HUES48 (cell line): Measurements from ENCODE around the gene THRAP3.

Experiments used
- H3K27ac ChIP-seq: one replicate; pipeline ENCODE4 v1.7.0; 2013; ENCODE audit warnings: low read depth, low read length, inconsistent platforms
- H3K27me3 ChIP-seq: 2 replicates; pipeline ENCODE4 v1.6.1; 2013; ENCODE audit warnings: mild to moderate bottlenecking, low read length; ENCODE audit not compliant: control insufficient read depth, insufficient read depth
- H3K36me3 ChIP-seq: 2 replicates; pipeline ENCODE4 v1.6.1; 2013; ENCODE audit warnings: low read length; ENCODE audit not compliant: control insufficient read depth, insufficient read depth
- H3K4me1 ChIP-seq: 2 replicates; pipeline ENCODE4 v1.6.1; 2013; ENCODE audit warnings: mild to moderate bottlenecking, low read length; ENCODE audit not compliant: control insufficient read depth, insufficient read depth
- H3K4me3 ChIP-seq: 2 replicates; pipeline ENCODE4 v1.5.1; 2013; ENCODE audit warnings: mild to moderate bottlenecking, low read depth, low read length
- H3K9ac ChIP-seq: 2 replicates; pipeline ENCODE4 v1.6.1; 2013; ENCODE audit warnings: mild to moderate bottlenecking, low read depth, low read length, moderate library complexity
- H3K9me3 ChIP-seq: 2 replicates; pipeline ENCODE4 v1.6.1; 2013; ENCODE audit warnings: low read length; ENCODE audit not compliant: control insufficient read depth, insufficient read depth

THRAP3 gene

DNA sequence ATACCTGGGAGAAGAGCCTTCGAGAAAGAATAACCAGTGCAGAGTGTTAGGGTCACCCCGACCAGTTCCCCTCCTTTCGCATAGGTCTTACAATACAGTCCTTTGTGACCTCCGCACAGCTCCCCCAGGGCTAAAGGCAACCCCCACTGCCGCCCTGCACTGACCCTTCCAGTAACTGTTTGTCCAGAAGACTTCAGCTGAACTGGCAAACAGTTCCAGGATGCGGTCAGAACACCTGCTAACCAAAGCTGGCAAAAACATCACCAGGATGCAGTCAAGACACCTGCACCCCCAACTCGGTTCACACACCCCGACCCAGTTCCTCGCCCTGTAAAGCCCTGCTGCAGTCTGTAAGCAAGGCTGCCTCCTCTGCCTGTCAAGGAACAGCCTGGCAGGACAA, 105.6 kb downstream of the THRAP3 start:
- no peaks in the 10 kb centered on the region for H3K9me3 ChIP-seq
- peaks cover 7% of the 10 kb centered on the region; the same call in 1 of the 2 replicates for H3K27me3 ChIP-seq
- no peak overlapping the region for H3K27ac ChIP-seq
- no peaks in the 10 kb centered on the region for H3K36me3 ChIP-seq
- no peak overlapping the region for H3K4me3 ChIP-seq
- no peak overlapping the region for H3K9ac ChIP-seq
- no peaks in the 10 kb centered on the region for H3K4me1 ChIP-seq

DNA sequence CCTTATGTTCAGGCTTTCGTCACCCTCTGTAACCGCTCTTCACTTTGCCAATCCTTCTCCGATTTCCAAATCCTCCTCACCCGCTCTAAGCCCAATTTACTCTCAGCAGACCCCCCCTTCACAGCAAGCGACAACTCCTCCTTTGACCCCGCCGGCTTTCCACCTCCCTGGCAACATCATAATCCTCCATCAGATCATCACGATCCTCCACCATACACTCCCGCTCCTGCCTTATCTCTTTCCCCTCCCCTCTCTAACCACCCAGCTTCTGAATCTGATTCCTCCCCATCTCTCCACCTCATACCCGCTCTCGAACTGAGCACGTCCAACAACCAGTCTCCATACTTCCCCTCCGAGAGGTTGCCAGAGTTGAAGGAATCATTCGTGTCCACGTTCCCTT, 106.7 kb downstream of the THRAP3 start:
- Histone ChIP-seq H3K4me3 (no peak overlapping the region), H3K9ac (no peak overlapping the region), H3K9me3 (no peaks in the 10 kb centered on the region), H3K36me3 (no peaks in the 10 kb centered on the region), H3K27ac (no peak overlapping the region), H3K4me1 (no peaks in the 10 kb centered on the region), H3K27me3 (peaks cover 2% of the 10 kb centered on the region; the same call in 1 of the 2 replicates)

DNA sequence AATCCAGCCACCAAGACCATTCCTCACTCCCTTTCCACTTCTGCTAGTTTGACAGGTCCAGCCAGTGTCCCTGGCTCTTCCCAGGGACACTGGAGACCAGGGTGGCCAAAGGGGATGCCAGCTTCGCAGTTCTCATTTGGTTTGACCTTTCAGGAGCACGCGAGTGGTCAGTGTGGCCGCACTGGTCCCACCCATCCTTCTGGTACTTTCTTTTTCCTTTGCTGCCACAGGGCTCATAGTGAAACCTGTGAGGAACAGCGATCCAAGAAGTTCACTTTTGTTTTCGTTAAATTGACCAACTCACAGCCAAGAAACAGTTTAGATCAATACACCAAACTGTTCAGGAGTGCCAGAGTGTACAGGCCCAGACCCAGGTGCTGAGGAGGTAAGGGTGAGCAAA, 113.6 kb downstream of the THRAP3 start:
- no peak overlapping the region for H3K27ac ChIP-seq
- H3K36me3 ChIP-seq = peaks cover 16% of the 10 kb centered on the region; the same call in 1 of the 2 replicates
- H3K9me3 ChIP-seq = no peaks in the 10 kb centered on the region
- H3K9ac ChIP-seq = no peak overlapping the region
- no peaks in the 10 kb centered on the region for H3K4me1 ChIP-seq
- H3K4me3 ChIP-seq = no peak overlapping the region
- no peaks in the 10 kb centered on the region for H3K27me3 ChIP-seq

DNA sequence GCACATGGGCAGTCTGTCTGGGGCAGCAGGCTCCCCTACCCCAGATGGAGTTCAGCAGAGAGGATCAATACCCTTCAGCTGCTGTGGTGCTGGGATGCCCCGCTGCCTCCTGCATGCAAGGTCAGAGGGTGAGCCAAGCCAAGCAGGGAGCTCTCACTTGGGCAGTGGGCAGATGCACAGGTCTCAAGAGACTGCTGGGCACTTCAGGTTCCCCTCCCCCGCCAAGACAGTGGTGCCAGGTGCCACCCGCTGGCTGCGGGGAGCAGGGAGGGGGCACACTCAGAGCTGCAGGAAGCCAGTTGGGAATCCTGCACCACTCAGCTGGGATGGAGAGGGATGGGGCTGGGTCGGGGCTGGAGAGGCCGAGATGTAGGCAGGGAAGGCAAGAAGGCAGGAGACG, 115.0 kb downstream of the THRAP3 start:
- Histone ChIP-seq H3K27ac (no peak overlapping the region), H3K9me3 (no peaks in the 10 kb centered on the region), H3K4me3 (no peak overlapping the region), H3K36me3 (peaks cover 27% of the 10 kb centered on the region), H3K4me1 (no peaks in the 10 kb centered on the region), H3K9ac (no peak overlapping the region), H3K27me3 (no peaks in the 10 kb centered on the region)

DNA sequence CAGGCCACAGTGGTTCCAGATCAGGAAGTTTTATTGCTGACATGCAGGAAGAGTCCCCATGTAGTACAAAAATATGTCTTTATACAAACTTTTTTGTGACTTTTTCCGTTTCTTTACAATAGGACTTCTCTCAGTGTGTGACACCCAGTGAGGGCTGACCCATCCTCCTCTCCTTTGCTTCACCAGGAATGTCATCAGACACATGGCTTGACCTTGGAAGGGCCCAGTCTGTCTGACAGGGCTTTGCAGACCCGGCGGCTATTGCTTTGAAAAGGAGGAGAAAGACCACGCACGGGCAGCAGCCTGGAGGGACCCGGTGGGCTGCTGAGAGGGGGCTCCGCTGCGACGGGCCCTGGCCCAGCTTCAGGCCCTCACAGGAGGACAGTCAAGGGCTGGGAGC, 115.4 kb downstream of the THRAP3 start:
- H3K27me3 ChIP-seq = no peaks in the 10 kb centered on the region
- no peak overlapping the region for H3K9ac ChIP-seq
- H3K36me3 ChIP-seq = peaks cover 28% of the 10 kb centered on the region
- H3K4me3 ChIP-seq = no peak overlapping the region
- no peaks in the 10 kb centered on the region for H3K9me3 ChIP-seq
- H3K4me1 ChIP-seq = no peaks in the 10 kb centered on the region
- no peak overlapping the region for H3K27ac ChIP-seq

DNA sequence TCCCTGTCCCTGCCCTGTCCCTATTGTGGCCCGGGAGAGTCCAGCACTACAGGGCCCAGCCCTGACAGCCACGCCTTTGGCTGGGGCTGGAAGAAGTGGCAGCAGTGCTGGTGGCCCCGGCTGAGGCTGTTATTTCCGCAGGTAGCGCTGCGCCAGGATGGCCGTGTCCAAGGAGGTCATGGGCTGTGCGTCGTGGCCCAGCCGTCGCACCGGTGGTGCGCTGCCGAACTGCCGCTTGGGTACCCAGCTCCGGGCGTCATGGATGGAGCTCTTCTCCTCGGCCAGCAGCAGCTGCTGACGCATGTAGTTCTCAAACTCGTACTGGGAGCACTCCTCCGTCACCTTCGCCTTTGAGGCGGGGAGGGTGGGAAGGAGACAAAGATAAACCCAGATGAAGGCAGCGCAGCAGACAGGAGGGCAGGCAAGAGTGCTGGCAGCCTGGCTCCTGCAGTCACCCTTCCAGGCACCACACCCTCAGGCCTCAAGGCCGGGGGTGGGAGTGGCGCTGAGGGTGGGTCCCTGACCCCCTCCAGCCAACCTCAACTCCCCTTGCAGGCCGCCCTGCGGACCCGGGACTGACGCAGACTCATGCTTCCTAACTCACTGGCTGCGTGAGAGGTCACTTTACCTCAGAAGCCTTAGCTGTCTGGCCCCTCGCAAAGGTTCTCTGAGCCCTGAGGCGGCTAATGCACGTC, 117.5 kb downstream of the THRAP3 start:
- H3K36me3 ChIP-seq = peaks cover 43% of the 10 kb centered on the region
- no peaks in the 10 kb centered on the region for H3K4me1 ChIP-seq

DNA sequence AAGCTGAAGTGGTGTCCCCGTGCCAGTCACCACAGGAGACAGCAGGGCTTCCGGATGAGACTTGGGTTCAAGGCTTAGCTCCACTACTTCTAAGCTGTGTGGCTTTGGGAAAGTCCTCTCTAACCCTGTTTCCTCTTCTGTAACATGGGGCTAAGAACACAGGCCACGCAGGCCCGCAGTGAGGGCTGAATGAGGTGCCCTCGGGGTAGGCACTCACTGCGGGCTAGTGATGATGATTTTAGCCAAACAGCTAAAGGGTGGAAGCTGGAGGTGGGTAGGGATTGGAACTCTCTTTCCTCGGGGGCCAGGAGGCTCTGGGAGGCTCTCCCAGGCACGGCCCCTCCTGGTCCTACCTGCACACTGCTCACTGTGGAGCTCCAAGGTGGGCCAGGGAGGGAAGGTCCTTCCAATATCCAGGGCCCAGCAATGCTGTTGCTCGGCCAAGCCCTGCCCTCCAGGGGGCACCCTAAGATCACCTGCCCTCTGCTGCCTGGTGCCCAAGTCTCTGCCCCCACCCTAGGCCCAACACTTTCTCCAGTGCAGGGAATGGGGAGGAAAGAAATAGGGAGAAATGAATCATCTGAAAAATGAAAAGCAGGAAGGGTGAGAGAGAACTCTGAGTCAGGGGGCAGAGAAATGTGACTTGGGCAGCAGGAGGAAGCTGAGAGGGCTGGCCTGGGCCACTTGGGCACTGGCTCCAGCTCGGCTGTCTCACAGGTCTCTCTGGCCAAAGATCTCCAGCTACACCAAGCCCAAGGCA, 118.4 kb downstream of the THRAP3 start:
- Histone ChIP-seq H3K27me3 (no peaks in the 10 kb centered on the region), H3K9ac (no peak overlapping the region), H3K4me3 (no peak overlapping the region), H3K27ac (no peak overlapping the region), H3K36me3 (peaks cover 50% of the 10 kb centered on the region), H3K9me3 (no peaks in the 10 kb centered on the region), H3K4me1 (no peaks in the 10 kb centered on the region)

More for the DNA sequence above, 117.5 kb downstream of the THRAP3 start:
- Histone ChIP-seq H3K27me3 (no peaks in the 10 kb centered on the region), H3K4me3 (no peak overlapping the region), H3K27ac (no peak overlapping the region), H3K9me3 (no peaks in the 10 kb centered on the region), H3K9ac (no peak overlapping the region)

DNA sequence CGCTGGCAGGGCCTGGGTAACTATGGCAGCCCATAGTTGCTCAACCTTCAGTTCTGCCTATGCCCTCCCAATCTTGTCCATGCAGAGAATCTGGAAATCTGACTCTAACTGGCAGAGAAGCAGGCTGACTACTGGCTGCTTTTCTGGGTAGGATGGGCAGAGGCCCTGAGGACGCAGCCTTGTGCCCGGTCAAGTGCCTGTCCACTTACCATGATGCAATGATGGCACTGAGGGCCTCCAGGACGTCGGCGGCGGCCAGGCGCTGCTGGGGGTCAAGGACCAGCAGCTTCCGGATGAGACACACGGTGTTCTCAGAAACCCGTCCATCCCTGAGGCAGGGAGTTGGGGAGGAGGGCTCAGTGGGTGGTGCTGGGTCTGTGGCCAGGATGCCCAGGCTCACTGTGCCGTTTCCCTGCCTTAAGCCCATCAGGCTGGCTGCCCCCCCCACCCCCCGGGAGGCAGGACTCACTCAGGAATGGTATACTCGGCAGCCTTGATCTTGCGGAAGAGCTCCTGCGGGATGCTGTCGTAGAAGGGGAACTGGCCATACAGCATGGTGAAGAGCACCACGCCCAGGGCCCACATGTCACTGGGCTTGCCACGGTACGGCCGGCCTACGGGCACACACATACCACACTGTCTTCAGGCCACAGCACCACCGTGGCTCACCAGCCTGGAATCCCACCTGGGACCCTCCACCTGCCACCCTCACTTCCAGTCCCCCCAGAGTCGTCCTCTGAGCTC, 119.6 kb downstream of the THRAP3 start:
- no peaks in the 10 kb centered on the region for H3K4me1 ChIP-seq
- no peak overlapping the region for H3K4me3 ChIP-seq
- no peaks in the 10 kb centered on the region for H3K27me3 ChIP-seq
- H3K27ac ChIP-seq = no peak overlapping the region
- H3K9me3 ChIP-seq = no peaks in the 10 kb centered on the region
- no peak overlapping the region for H3K9ac ChIP-seq
- peaks cover 61% of the 10 kb centered on the region for H3K36me3 ChIP-seq

DNA sequence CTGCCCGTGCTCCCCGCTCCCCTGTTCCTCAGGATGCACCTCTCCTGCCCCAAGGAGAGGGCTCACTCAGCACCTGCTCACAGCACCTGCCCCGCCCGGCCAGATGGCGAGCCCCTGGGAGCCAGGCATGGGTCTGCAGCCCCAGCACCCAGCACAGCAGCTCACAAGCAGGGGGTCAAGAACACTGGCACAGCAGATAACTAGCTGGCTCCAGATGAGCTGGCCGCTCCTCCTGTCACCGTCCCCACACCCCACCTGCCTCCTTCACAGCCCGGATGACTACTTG, 120.1 kb downstream of the THRAP3 start:
- no peaks in the 10 kb centered on the region for H3K27me3 ChIP-seq
- no peak overlapping the region for H3K4me3 ChIP-seq
- H3K9me3 ChIP-seq = no peaks in the 10 kb centered on the region
- H3K4me1 ChIP-seq = no peaks in the 10 kb centered on the region
- H3K27ac ChIP-seq = no peak overlapping the region
- H3K36me3 ChIP-seq = peaks cover 62% of the 10 kb centered on the region
- H3K9ac ChIP-seq = no peak overlapping the region

DNA sequence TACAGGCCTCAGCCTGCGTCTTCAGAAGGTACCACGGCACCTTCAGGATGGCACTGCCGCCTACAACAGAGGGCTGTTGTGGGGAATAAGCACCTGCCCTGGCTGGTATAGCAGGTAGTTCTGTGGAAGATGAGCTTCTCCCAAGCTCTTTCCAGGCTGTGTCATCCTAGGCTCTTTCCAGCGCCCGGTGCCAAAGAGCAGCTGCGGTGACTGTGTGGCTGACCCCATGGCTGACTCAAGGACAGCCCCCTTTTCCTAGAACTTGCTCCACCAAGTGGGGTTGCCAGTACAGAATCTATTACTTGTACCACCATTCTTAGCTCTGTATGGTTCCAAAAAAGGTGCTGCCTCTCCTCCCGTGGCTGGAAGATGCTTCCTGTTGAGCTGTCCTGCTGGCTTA, 121.1 kb downstream of the THRAP3 start:
- no peaks in the 10 kb centered on the region for H3K4me1 ChIP-seq
- H3K9me3 ChIP-seq = no peaks in the 10 kb centered on the region
- no peaks in the 10 kb centered on the region for H3K27me3 ChIP-seq
- no peak overlapping the region for H3K4me3 ChIP-seq
- no peak overlapping the region for H3K27ac ChIP-seq
- no peak overlapping the region for H3K9ac ChIP-seq
- H3K36me3 ChIP-seq = peaks cover 63% of the 10 kb centered on the region

DNA sequence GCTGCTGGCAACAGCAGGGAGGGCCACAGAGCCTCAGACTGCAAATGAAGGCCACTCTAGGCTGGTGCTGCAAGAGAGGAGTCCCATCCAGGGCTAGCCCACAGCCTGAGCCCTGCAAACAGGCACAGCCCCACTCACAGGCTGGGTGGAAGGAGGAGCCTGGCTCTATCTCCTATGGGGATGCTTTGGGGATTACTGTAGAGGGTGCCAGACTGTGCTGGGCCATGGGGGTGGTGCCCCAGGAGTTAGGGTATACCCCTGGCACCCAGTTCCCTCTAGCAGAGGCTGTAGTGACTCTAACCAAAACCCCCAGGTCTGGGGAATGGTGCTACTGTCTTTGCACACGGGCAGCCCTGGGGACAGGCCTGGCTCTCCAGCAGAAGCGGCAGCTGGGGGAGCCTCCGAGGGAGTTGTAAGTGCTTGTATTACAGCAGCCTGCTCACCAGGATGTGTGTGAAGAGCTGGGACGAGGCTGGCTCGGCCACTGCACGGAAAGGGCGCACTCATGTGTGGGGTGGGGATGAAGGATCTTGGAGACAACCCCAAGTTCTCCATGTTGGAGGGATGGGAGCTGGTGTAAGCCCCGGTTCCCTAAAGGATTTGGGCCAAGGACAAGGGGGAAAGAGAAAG, 122.6 kb downstream of the THRAP3 start:
- no peaks in the 10 kb centered on the region for H3K9me3 ChIP-seq
- no peak overlapping the region for H3K27ac ChIP-seq
- no peaks in the 10 kb centered on the region for H3K4me1 ChIP-seq
- no peaks in the 10 kb centered on the region for H3K27me3 ChIP-seq
- no peak overlapping the region for H3K4me3 ChIP-seq
- H3K9ac ChIP-seq = no peak overlapping the region
- peaks cover 56% of the 10 kb centered on the region for H3K36me3 ChIP-seq
